ENCODE data around the gene GPN1.

GRCh38 chr2:27683390-27684071 is 54.7 kb downstream of the GPN1 start:
- TF ChIP-seq POLR2A (IDR thresholded peaks at IDR 0.05; ENCODE audit: low read depth, low read length) (no peak), POLR2AphosphoS5 (IDR thresholded peaks at IDR 0.05; ENCODE audit: low read depth, low read length) (no peak)

All from GM12891 (cell line).